ENCODE data around the gene FRMD5.
A peak's percentile ranks its signal among the peaks of the same experiment; 100 is the strongest.
"Not testable (repeated sequence)": the region's sequence is repeated elsewhere in the genome, so short reads cannot be mapped to it uniquely, and the experiment has no call there.

FRMD5 gene

GRCh38 chr15:43851251-43851650 is 343.8 kb downstream of the FRMD5 start:
- H3K27ac ChIP-seq = no peak overlapping the region
- TF ChIP-seq CTCF (IDR thresholded peaks at IDR 0.05) (no peak), ZFX (IDR thresholded peaks at IDR 0.05; ENCODE audit: borderline replicate concordance) (no peak)

- TF ChIP-seq ZFX (IDR thresholded peaks at IDR 0.05; ENCODE audit: borderline replicate concordance) = no peak
- TF ChIP-seq CTCF (IDR thresholded peaks at IDR 0.05) = no peak
- H3K27ac ChIP-seq = no peak overlapping the region
These were observed 349.6 kb downstream of the FRMD5 start for GRCh38 chr15:43845421-43845820.

- H3K27ac ChIP-seq = not testable (repeated sequence)
These were observed 362.6 kb downstream of the FRMD5 start for GRCh38 chr15:43832485-43832884.

GRCh38 chr15:43831519-43832052 is 363.5 kb downstream of the FRMD5 start:
- H3K27ac ChIP-seq = not testable (repeated sequence)

- H3K27ac ChIP-seq = not testable (repeated sequence)
These were observed 364.3 kb downstream of the FRMD5 start for GRCh38 chr15:43830691-43831275.

GRCh38 chr15:43829951-43830540 is 365.0 kb downstream of the FRMD5 start:
- H3K27ac ChIP-seq = not testable (repeated sequence)

GRCh38 chr15:43828061-43828657 is 366.9 kb downstream of the FRMD5 start:
- H3K27ac ChIP-seq = peak overlapping the region; percentile 79
- TF ChIP-seq ZFX (IDR thresholded peaks at IDR 0.05; ENCODE audit: borderline replicate concordance) (no peak), CTCF (IDR thresholded peaks at IDR 0.05) (no peak)

- peak within 1 kb of the TSS; percentile 79 for H3K27ac ChIP-seq
These were observed 368.3 kb downstream of the FRMD5 start, which contains the start of gene WDR76 for GRCh38 chr15:43826508-43827341. Gene WDR76, plus strand, starts transcription at chr15:43827002. Its CDS starts 31 bp downstream, at chr15:43827033.

More at GRCh38 chr15:43826508-43827341, 368.3 kb downstream of the FRMD5 start, which contains the start of gene WDR76:
- TF ChIP-seq CTCF (IDR thresholded peaks at IDR 0.05) (no peak), ZFX (IDR thresholded peaks at IDR 0.05; ENCODE audit: borderline replicate concordance) (no peak)
